DND-41 (cell line): ENCODE results near the gene TSC22D1.

ENCODE experiments used
- EZH2 ChIP-seq: IDR thresholded peaks from 3 replicates; pipeline ENCODE4 v1.6.1; 2012; ENCODE audit warnings: borderline replicate concordance, low read depth, mild to moderate bottlenecking, moderate library complexity, low read length, inconsistent platforms; ENCODE audit not compliant: severe bottlenecking
- TF ChIP-seq, protein P1 (sequence below): IDR thresholded peaks from 2 replicates; pipeline ENCODE4 v1.5.1; 2012; ENCODE audit warnings: borderline replicate concordance, low read length, moderate library complexity, mild to moderate bottlenecking; ENCODE audit not compliant: poor library complexity, severe bottlenecking; ENCODE audit errors: extremely low read depth

DNA sequence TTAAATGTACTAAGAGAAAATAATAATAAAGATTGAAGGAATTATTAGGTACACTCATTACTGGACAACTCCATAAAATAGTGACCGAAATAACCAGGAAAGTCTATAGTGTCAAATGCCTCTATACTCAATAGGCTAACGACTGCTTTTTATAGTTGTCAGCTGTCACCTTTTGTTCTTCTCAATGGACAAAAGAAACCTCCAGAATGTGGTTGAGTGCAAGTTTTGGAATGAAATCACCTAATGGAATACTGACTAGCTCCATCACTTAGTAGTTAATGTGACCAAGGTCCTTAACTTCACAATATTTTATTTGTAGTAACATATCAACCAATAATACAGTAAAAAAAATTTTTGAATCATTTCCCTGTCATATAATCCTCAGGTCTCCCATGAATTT is 18.1 kb downstream of the TSC22D1 start:
- TF ChIP-seq, protein P1, sequence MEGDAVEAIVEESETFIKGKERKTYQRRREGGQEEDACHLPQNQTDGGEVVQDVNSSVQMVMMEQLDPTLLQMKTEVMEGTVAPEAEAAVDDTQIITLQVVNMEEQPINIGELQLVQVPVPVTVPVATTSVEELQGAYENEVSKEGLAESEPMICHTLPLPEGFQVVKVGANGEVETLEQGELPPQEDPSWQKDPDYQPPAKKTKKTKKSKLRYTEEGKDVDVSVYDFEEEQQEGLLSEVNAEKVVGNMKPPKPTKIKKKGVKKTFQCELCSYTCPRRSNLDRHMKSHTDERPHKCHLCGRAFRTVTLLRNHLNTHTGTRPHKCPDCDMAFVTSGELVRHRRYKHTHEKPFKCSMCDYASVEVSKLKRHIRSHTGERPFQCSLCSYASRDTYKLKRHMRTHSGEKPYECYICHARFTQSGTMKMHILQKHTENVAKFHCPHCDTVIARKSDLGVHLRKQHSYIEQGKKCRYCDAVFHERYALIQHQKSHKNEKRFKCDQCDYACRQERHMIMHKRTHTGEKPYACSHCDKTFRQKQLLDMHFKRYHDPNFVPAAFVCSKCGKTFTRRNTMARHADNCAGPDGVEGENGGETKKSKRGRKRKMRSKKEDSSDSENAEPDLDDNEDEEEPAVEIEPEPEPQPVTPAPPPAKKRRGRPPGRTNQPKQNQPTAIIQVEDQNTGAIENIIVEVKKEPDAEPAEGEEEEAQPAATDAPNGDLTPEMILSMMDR, result no peak
- TF ChIP-seq EZH2, result no peak
